ENCODE measurements around the gene LRRC75B. TPM values are rescaled to one million over a fixed set of nuclear protein-coding genes. Genes with fewer than 3 reads are reported as not detected.

The LRRC75B gene
- total and polyA plus RNA-seq, 2 of the 13 experiments (the other 11 are each of a cell fraction or from before 2014, with no cell fraction given), result 11.8 to 34.8 TPM

DNA sequence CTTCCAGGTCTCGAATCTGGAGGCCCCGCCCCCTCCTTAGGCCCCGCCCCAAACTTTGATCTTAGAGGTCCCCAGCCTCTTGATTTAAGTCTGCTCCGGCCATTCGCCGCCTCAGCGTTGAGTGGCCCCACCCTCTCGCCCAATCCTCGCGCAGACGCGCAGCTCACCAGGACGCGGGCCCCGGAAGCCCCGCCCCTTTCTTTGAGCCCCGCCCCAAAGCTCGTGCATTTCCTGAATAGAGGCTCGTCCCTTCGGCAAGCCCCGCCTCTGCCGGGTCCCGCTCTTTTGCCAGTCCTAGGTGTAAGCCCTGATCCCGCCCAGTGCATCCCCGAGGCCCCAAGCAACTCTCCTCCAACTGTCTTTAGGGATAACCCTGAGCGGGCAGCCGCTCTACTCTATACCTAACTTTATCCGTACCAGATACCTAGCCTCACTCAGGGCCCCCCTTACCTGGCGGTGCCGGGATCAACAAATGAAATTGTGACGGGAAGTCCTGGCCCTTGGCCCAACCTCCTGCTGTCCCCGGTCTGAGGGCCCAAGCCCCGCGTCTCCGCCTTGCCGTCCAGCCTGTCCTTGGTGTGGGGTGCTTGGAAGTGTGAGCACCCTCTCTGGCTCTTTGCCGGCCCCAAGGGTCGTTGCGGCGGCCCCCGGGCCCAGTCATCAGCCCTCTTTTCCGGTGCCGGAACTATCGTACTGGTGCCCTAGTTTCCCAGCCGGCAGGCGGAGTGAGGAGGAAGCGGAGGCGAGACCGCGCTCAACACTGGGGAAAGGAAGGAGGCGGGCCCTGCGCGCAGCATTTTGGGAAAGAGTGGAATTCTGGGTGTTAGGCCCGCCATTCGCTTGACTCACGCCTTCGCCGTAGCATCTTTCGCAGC is 37.5 kb downstream of the LRRC75B start, which contains the start of gene SNRPD3 (continued):
- TF ChIP-seq, protein P1, sequence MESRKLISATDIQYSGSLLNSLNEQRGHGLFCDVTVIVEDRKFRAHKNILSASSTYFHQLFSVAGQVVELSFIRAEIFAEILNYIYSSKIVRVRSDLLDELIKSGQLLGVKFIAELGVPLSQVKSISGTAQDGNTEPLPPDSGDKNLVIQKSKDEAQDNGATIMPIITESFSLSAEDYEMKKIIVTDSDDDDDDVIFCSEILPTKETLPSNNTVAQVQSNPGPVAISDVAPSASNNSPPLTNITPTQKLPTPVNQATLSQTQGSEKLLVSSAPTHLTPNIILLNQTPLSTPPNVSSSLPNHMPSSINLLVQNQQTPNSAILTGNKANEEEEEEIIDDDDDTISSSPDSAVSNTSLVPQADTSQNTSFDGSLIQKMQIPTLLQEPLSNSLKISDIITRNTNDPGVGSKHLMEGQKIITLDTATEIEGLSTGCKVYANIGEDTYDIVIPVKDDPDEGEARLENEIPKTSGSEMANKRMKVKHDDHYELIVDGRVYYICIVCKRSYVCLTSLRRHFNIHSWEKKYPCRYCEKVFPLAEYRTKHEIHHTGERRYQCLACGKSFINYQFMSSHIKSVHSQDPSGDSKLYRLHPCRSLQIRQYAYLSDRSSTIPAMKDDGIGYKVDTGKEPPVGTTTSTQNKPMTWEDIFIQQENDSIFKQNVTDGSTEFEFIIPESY (CRISPR knock-in tag; IDR thresholded peaks at IDR 0.05), result peak; percentile 62; the same call in 1 of the 2 replicates
- TF ChIP-seq NCOA1 (CRISPR knock-in tag; IDR thresholded peaks at IDR 0.05), result no peak; the same call in 1 of the 2 replicates
- TF ChIP-seq ZNF790 (CRISPR knock-in tag; IDR thresholded peaks at IDR 0.05; ENCODE audit: borderline replicate concordance), result peak; percentile 95
- TF ChIP-seq PRPF4 (IDR thresholded peaks at IDR 0.05; ENCODE audit: low read depth, low read length, poor library complexity, severe bottlenecking), result no peak
- TF ChIP-seq RCOR2 (CRISPR knock-in tag; IDR thresholded peaks at IDR 0.05), result 0 out of 2 replicates have a peak, but pooled peaks have one; percentile 24
- peak; percentile 85 for TF ChIP-seq ZNF18 (CRISPR knock-in tag; IDR thresholded peaks at IDR 0.05; ENCODE audit: insufficient replicate concordance)
- TF ChIP-seq CCDC6 (CRISPR knock-in tag; IDR thresholded peaks at IDR 0.05), result peak; percentile 85
- peak; percentile 78; the same call in 2 of the 3 replicates for TF ChIP-seq MXI1 (IDR thresholded peaks at IDR 0.05; ENCODE audit: borderline replicate concordance, low read depth, low read length)
- TF ChIP-seq, protein P2, sequence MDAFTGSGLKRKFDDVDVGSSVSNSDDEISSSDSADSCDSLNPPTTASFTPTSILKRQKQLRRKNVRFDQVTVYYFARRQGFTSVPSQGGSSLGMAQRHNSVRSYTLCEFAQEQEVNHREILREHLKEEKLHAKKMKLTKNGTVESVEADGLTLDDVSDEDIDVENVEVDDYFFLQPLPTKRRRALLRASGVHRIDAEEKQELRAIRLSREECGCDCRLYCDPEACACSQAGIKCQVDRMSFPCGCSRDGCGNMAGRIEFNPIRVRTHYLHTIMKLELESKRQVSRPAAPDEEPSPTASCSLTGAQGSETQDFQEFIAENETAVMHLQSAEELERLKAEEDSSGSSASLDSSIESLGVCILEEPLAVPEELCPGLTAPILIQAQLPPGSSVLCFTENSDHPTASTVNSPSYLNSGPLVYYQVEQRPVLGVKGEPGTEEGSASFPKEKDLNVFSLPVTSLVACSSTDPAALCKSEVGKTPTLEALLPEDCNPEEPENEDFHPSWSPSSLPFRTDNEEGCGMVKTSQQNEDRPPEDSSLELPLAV (CRISPR knock-in tag; conservative IDR thresholded peaks at IDR 0.05; ENCODE audit: low read depth), result no peak
- no peak for TF ChIP-seq REXO4 (CRISPR knock-in tag; IDR thresholded peaks at IDR 0.05; ENCODE audit: borderline replicate concordance)
- TF ChIP-seq, protein P3, sequence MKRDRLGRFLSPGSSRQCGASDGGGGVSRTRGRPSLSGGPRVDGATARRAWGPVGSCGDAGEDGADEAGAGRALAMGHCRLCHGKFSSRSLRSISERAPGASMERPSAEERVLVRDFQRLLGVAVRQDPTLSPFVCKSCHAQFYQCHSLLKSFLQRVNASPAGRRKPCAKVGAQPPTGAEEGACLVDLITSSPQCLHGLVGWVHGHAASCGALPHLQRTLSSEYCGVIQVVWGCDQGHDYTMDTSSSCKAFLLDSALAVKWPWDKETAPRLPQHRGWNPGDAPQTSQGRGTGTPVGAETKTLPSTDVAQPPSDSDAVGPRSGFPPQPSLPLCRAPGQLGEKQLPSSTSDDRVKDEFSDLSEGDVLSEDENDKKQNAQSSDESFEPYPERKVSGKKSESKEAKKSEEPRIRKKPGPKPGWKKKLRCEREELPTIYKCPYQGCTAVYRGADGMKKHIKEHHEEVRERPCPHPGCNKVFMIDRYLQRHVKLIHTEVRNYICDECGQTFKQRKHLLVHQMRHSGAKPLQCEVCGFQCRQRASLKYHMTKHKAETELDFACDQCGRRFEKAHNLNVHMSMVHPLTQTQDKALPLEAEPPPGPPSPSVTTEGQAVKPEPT (CRISPR knock-in tag; IDR thresholded peaks at IDR 0.05; ENCODE audit: low read depth), result no peak
- TF ChIP-seq ZNF775 (CRISPR knock-in tag; IDR thresholded peaks at IDR 0.05; ENCODE audit: borderline replicate concordance), result no peak
- peak; percentile 76; the same call in 1 of the 2 replicates for TF ChIP-seq ZNF607 (CRISPR knock-in tag; IDR thresholded peaks at IDR 0.05; ENCODE audit: borderline replicate concordance)
- no peak for TF ChIP-seq ZFP82 (CRISPR knock-in tag; IDR thresholded peaks at IDR 0.05; ENCODE audit: borderline replicate concordance)
- TF ChIP-seq MEF2D (CRISPR knock-in tag; IDR thresholded peaks at IDR 0.05), result peak; percentile 86
- no peak for TF ChIP-seq ZNF780A (CRISPR knock-in tag; IDR thresholded peaks at IDR 0.05)
- TF ChIP-seq ZNF570 (CRISPR knock-in tag; IDR thresholded peaks at IDR 0.05; ENCODE audit: borderline replicate concordance), result no peak
- TF ChIP-seq REPIN1 (CRISPR knock-in tag; IDR thresholded peaks at IDR 0.05; ENCODE audit: borderline replicate concordance, low read depth), result peak; percentile 92
- 0 out of 2 replicates have a peak, but pooled peaks have one; percentile 42 for TF ChIP-seq BRCA1 (CRISPR knock-in tag; IDR thresholded peaks at IDR 0.05)
- peak; percentile 88; the same call in 1 of the 2 replicates for TF ChIP-seq ZNF772 (CRISPR knock-in tag; IDR thresholded peaks at IDR 0.05)
- TF ChIP-seq ZNF549 (CRISPR knock-in tag; IDR thresholded peaks at IDR 0.05), result no peak

Data from HepG2 (cell line).